ENCODE measurements around the gene EPHA8. TPM values are rescaled to one million over a fixed set of nuclear protein-coding genes. Genes with fewer than 3 reads are reported as not detected.

Gene EPHA8
- total RNA-seq, 1 donor from 2014 or later = not detected

- peaks cover 29% of the 10 kb centered on the region for H3K27me3 Mint-ChIP-seq (ENCODE audit: insufficient read depth, low read depth)
- H3K36me3 Mint-ChIP-seq = no peaks in the 10 kb centered on the region
- Histone ChIP-seq H3K79me2 (ENCODE audit: low read depth) (no peaks in the 10 kb centered on the region), H3K4me1 (no peaks in the 10 kb centered on the region), H3K4me2 (no peak overlapping the region), H3K27ac (no peak overlapping the region), H3K4me3 (no peak overlapping the region), H3K27me3 (peaks cover 12% of the 10 kb centered on the region), H3F3A (ENCODE audit: low read depth) (no peaks in the 10 kb centered on the region), H3K36me3 (no peaks in the 10 kb centered on the region), H2AFZ (replicated peaks) (no peak overlapping the region), H3K9ac (no peak overlapping the region), H3K9me3 (ENCODE audit: low read depth) (no peaks in the 10 kb centered on the region), H4K20me1 (ENCODE audit: low read depth) (peaks cover 3% of the 10 kb centered on the region)
- DNase-seq (ENCODE audit: low spot score) = no peak
- no peaks in the 10 kb centered on the region for H3K4me1 Mint-ChIP-seq
- TF ChIP-seq EZH2phosphoT487 (IDR thresholded peaks at IDR 0.05) (no peak), EZH2 (IDR thresholded peaks at IDR 0.05) (no peak)
- no peak overlapping the region for H3K4me3 Mint-ChIP-seq
- no peak overlapping the region for H3K27ac Mint-ChIP-seq
- no peaks in the 10 kb centered on the region for H3K9me3 Mint-ChIP-seq
Measured at GRCh38 chr1:22600817-22601605, 37.7 kb downstream of the EPHA8 start.

GRCh38 chr1:22601610-22602009 lies 38.3 kb downstream of the EPHA8 start:
- H3K4me3 Mint-ChIP-seq = no peak overlapping the region
- Histone ChIP-seq H3K27me3 (peaks cover 17% of the 10 kb centered on the region), H4K20me1 (ENCODE audit: low read depth) (peaks cover 3% of the 10 kb centered on the region), H3K4me2 (no peak overlapping the region), H3K27ac (no peak overlapping the region), H3F3A (ENCODE audit: low read depth) (no peaks in the 10 kb centered on the region), H3K79me2 (ENCODE audit: low read depth) (no peaks in the 10 kb centered on the region), H3K36me3 (no peaks in the 10 kb centered on the region), H3K4me3 (no peak overlapping the region), H2AFZ (replicated peaks) (no peak overlapping the region), H3K9ac (no peak overlapping the region), H3K4me1 (no peaks in the 10 kb centered on the region), H3K9me3 (ENCODE audit: low read depth) (no peaks in the 10 kb centered on the region)
- H3K36me3 Mint-ChIP-seq = no peaks in the 10 kb centered on the region
- DNase-seq (ENCODE audit: low spot score) = no peak
- no peaks in the 10 kb centered on the region for H3K9me3 Mint-ChIP-seq
- no peak overlapping the region for H3K27ac Mint-ChIP-seq
- H3K4me1 Mint-ChIP-seq = no peaks in the 10 kb centered on the region
- peaks cover 35% of the 10 kb centered on the region for H3K27me3 Mint-ChIP-seq (ENCODE audit: insufficient read depth, low read depth)
- TF ChIP-seq EZH2 (IDR thresholded peaks at IDR 0.05) (no peak), CTCF (IDR thresholded peaks at IDR 0.05) (no peak), EZH2phosphoT487 (IDR thresholded peaks at IDR 0.05) (no peak)

- no peak overlapping the region for H3K4me3 Mint-ChIP-seq
- no peak for TF ChIP-seq EZH2phosphoT487 (IDR thresholded peaks at IDR 0.05)
- no peak for TF ChIP-seq CTCF (IDR thresholded peaks at IDR 0.05)
- no peak for TF ChIP-seq EZH2 (IDR thresholded peaks at IDR 0.05)
- H3K4me3 ChIP-seq = no peak overlapping the region
Measured at GRCh38 chr1:22602060-22602740, 38.9 kb downstream of the EPHA8 start.

More at GRCh38 chr1:22602060-22602740, 38.9 kb downstream of the EPHA8 start:
- Histone ChIP-seq H3K9me3 (ENCODE audit: low read depth) (no peaks in the 10 kb centered on the region), H3K79me2 (ENCODE audit: low read depth) (no peaks in the 10 kb centered on the region), H3K9ac (no peak overlapping the region), H3K4me1 (no peaks in the 10 kb centered on the region), H3K4me2 (no peak overlapping the region), H3K36me3 (no peaks in the 10 kb centered on the region), H2AFZ (replicated peaks) (no peak overlapping the region), H3K27ac (no peak overlapping the region), H3K27me3 (peaks cover 23% of the 10 kb centered on the region), H4K20me1 (ENCODE audit: low read depth) (peaks cover 3% of the 10 kb centered on the region), H3F3A (ENCODE audit: low read depth) (no peaks in the 10 kb centered on the region)
- no peak for DNase-seq (ENCODE audit: low spot score)
- Mint-ChIP-seq H3K4me1 (no peaks in the 10 kb centered on the region), H3K36me3 (no peaks in the 10 kb centered on the region), H3K9me3 (no peaks in the 10 kb centered on the region), H3K27me3 (ENCODE audit: insufficient read depth, low read depth) (peaks cover 36% of the 10 kb centered on the region), H3K27ac (no peak overlapping the region)
